Stimulated activated CD8-positive, alpha-beta memory T cell treated with anti-CD3 and anti-CD28 coated beads, Interleukin-12 subunit alpha, Interleukin-12 subunit beta, amount 100 ng/mL, for 1 hour (primary cell): ENCODE data around the gene EIF2AK3.
"Not testable (repeated sequence)": the region's sequence is repeated elsewhere in the genome, so short reads cannot be mapped to it uniquely, and the experiment has no call there.

Experiments used
- DNase-seq: peaks from one replicate; pipeline ENCODE4 v3.0.0-alpha.2; 2020; ENCODE audit warnings: low read depth

EIF2AK3 gene

DNA sequence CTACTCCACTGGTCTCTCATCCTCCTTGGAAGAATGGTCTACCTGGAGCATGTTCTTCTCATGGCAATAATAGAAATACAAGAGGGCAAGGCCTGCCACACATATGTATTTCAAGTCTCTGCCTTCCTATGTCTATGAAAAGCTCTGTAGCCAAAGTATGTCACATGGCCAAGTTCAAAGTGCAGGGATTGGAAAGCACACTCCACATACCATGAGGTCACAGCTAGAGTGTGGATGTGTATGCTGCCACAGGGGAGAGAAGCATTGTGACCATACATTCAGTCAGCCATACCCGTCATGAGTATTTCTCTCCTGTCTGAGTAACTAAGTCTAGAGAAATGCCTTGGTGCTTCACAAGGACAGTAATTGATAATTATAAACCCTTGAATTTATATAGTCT, 8.8 kb upstream of the EIF2AK3 start:
- no peak for DNase-seq

DNA sequence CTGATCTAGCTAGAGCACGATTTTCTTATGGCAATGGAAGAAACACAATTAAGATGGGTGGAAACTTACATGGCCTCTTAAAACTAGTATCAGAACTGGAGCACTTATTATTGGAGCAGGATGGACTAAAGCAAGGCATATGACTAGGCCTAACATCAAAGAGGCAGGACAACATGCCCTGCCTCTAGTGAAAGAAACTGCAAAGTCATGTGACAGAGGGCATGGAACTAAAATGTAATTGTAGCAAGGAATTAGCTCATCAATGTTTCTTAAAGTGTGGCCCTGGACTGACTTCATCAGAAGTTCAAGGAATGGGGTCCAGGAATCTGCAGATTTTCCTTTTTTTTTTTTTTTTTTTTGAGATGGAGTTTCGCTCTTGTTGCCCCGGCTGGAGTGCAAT, 5.3 kb upstream of the EIF2AK3 start:
- DNase-seq = no peak

DNA sequence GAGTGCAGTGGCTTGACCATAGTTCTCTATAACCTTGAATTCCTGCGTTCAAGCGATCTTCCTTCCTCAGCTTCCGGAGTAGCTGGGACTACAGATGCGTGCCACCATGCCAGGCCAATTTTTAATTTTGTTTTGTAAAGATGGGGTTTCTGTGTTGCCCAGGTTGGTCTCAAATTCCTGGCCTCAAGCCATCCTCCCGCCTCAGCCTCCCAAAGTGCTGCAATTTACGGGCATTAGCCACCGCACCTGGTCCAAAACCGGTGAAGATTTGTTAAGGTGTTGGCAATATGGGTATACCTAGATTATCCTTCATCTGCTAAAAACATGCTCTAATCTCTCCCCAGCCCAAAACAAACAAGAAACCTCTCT, 1.3 kb upstream of the EIF2AK3 start:
- DNase-seq = no peak

DNA sequence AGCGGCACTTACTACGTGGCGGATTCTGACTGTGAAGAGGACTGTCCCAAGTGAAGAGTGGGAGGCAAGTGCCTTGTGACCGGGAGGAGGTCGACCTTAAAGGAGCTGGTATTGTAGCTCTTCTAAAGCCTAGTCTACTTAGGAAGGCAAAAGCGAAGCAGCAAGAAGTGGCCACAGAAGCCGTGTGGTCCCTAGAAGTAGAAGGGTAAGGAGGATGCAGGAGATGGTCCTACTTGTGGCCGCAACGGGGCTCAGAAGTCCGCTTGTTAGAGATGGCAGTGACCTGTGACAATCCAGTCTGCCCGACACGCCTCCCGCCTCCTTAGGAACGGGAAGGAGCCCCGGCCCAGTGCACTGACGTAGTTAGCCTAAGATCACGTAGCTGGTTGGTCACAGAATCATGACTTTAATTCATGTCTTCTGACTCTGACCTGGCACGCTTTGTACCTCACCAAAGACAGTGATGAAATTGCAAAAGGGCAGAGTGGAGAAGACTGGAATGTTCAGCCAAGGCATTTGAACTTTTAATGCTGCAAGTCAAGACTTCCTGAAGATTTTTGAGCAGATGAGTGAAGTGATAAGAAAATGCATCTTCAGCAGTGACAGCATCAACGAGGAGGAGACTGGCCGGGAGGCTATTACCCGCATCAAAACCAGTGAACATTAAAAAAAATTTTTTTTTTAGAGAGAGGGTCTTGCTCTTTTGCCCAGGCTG, 749 bp upstream of the EIF2AK3 start:
- DNase-seq = peak; percentile 55

DNA sequence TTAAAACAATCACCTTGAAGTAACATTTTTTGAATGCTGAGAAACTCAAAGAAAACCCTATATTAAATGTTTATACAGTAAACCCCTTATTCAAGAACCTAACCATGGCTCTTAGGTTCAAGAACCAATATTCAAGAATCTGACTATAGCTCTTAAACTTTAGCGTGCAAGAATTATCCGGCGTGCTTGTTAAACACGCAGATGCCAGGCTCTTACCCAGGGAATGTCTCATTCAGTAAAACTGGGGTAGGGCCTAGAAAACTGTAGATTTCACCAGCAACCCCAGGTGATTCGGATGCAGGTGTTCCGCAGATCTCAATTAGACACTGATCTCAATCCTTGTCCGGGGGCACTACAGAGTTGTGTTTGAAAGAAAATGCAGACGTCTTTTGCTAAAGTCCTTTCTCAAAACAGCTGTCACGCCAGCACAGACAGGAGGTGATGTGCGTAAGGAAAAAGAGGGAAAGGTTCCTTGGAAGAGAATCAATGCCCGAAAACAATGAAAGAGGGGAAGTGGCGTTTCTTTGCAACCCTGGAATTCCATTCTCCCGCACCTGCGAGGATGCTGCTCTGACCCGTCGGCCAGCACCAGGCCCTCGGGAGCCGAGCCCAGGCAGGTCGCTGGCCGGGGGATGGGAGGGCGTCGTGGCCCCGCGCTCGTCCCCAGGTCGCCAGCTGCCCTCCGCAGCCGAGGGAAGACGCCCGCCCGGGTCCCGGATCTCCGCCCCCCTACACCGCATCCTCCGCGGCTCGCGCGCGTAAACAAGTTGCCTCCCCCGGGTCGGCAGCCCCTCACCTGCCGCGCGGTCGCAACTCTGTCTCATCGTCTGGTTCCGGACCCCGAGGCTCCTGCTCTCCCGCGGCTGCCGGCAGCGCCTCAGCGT, 851 bp downstream of the EIF2AK3 start:
- peak; percentile 28 for DNase-seq

DNA sequence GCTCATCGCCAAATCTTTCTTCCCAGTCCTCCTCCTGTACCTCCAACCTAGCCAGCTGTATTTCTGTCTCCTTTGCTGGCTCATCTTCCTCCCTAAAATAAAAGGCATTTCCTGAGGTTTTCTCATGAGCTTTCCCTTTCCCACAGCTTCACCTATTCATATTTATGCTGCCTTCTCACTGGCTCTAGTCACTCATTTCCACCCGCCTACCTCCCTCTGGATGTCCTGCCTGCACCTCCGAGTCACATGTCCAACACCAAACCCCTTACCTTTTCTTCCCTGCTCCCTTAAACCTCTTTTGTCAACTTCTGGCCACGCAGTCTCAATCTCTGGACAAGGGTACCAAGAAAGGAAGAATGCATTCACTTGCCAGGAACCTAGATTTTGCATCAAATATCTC, 2.8 kb downstream of the EIF2AK3 start:
- no peak for DNase-seq

DNA sequence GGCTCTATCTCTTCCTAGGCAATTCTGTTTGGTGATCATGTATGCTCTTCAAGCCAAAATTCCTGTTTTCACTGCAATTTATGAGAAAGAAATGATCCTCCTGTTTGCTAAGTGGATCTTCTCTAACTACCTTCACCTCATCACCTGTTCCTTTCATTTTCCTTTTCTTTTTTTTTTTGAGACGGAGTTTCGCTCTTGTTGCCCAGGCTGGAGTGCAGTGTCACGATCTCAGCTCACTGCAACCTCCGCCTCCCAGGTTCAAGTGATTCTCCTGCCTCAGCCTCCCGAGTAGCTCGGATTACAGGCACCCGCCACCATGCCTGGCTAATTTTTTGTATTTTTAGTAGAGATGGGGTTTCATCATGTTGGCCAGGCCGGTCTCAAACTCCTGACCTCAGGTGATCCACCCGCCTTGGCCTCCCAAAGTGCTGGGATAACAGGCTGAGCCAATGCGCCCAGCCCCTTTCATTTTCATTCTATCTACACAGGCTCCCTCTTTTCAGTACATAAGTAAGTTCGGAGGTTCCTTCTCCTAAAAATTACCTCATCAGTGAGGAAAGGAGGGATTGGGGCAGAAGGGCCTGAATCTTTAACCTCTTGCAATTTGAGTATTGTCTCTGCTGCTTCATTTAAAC, 3.3 kb downstream of the EIF2AK3 start:
- DNase-seq = not testable (repeated sequence)

DNA sequence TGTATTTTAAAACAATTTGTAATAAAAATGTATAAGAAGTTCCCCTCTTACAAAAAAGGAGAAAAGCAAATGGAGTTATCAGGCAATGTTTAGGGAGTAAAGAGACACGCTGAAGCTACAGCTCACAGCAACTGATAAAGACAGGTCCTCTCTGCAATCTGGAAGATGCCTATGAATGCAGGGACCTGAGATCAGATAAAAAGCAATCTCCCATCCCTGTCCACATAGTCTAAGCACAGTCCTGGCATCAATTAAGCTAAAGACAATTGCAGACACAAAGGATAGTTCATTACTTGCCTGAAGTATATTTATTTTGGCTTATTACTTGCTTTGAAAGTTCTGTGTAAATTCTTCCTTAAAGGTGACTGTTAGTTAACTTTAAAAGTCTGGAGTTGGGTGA, 5.0 kb downstream of the EIF2AK3 start:
- no peak for DNase-seq

DNA sequence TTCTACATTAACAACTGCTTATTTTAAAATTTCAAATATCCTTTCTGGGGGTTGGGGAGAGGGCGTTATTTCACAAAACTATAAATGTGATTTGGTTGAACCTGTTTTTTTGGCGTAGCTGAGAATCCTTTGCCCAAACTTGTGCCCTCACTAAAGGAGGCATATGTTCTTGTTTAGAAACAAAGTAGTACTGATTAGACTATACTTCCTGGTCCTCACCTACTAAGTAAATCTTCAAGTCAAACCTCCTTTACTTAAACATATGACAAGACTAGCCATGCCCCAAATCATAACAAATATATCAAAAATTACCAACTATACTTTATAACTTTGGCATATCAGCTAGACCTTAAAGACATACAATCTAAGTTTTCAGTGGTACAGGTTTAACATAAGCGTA, 5.8 kb downstream of the EIF2AK3 start:
- DNase-seq = no peak

DNA sequence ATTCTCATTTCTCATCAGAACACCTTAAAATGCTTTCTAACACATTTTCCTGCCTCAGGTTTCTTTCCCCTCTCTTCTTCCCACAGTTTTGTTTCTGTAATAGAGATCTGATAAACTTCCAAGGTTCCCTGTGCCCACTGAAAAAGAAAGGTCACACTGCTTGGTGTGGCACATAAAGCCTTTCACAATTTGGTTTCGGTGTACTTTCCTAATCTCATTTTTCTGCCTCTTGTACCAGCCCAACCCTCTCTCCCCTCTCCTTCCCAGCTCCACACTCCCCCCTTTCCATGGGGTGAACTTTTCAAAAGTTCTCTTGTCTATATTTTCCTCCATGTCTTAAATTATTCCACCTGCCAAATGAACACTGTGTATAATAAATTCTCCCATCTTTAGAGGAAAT, 7.2 kb downstream of the EIF2AK3 start:
- no peak for DNase-seq

DNA sequence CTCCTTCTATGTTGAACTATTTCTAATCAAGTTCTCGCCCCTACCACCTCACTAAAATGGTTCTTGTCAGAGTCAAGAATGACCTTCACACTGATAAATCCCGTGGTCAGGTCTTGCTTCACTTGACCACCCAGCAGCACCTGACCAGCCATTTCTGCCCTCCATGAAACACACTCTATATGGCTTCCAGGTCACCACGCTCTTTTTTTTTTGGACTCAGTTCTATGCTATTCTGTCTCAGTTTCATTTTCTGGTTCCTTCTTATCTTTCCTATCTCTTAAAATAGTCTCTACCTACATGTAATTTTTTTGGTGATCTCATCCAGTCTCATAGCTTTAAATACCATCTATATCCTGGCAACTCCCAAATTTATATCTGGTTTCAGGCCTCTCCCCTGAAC, 11.4 kb downstream of the EIF2AK3 start:
- DNase-seq = no peak

DNA sequence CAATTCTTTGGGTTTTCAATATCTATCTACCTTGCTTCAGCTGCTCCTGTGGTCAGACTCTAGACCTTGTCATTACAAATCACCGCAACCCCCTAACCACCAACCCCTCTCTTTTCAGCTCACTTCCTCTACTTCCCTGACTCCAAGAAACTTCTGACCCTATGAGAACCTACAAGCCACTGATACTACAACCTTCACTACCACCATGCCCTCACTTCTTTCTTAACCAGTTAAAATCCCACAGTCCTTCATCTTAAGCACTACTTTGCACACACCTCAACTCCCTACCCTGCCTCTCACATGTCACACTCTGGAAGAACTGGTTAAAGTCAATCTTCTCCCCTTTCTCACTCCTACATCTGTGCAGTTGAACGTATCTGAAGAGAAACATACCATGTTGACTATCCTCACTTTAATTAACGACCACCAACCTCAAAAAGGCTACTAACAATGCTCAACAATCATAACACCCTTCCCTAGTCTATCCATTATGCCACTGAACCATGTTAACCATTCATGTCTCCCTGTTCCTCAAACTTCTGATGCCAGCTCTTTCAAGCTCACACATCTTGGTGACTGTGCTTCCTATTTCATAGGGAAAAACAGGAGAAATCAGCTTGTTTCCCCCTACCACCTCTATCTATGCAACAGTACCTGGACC, 12.6 kb downstream of the EIF2AK3 start:
- no peak for DNase-seq

DNA sequence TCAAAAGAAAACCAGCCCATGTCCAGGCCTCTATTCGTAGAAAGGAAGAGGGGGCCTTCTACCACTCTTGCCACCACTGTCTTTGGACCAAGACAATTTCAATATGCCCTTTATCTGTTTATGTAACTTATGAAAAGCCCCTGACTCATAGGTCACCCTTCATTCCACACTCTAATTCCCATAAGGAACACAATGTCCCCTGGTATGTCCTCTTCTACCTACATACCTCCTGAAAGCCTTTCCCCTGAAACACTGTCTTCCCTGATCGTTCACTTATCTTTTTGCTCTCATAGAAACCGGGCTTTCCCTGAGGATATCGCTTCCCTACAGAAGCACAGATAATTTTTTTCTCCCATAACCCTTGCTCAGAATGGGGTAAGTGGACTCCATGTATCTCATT, 13.3 kb downstream of the EIF2AK3 start:
- no peak for DNase-seq

DNA sequence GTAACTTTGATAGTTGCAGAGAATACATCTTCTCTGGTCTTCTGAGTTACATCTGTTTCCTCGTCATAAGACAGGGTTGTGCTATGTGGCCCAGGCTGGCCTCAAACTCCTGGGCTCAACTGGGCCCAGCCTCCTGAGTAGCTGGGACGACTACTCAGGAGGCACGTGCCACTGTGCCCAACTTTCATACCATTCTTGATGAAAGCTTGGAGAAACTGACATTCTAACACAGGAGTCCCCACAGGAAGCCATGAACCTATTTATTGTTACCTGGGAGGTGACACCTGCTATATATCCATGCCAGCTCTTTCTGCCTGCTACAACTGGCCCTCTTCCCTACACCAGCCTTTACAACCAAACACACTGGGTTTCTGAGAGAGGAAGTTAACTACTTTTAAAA, 19.1 kb downstream of the EIF2AK3 start:
- DNase-seq = no peak

DNA sequence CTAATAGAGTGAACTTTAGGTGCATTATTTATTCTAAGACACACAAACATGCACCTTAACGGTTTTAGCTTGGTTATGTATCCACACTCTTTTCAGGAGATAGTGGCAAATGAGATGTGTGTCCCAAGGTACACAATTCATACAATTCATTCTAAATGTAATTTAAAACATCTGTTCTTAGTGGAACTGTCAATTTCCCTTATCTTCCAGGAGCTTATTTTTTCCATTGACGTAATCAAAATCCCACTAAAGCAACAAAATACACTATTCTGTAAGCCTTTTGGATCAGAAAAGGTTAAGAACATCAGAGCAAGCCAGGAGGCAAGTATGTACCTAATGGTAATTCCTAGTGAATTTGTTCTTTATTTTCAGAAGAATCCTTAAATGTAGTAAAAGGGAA, 19.8 kb downstream of the EIF2AK3 start:
- no peak for DNase-seq

DNA sequence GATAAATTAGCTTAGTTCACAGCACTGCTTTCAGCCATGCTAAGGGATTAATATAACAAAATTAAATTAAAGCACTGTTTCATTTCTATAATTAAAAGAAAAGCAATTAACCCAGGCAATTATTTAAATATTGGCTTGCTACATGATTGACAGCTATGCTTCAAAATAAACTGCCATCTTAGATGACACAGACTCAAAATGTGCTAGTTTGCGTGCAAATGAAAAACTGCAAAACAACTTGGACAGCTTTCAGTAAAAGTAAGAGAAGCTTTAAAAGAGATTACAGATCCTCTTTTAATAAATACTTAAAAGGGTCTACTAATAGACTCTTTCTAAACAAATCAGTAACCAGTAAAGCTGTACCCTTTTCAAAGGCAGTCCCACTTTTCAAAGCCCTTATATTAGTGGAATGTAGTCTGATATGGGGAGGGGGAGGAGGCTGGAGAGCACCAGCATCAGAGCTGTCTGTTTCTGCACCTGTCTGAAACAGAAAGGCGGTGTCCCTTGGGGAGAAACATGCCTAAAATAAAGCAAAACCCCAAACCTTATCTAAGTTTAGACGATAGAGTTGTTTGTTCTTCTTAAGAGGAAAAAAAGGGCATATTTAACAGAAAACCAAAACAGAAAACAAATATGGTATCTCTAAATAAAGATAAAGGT, 20.8 kb downstream of the EIF2AK3 start:
- DNase-seq = no peak

DNA sequence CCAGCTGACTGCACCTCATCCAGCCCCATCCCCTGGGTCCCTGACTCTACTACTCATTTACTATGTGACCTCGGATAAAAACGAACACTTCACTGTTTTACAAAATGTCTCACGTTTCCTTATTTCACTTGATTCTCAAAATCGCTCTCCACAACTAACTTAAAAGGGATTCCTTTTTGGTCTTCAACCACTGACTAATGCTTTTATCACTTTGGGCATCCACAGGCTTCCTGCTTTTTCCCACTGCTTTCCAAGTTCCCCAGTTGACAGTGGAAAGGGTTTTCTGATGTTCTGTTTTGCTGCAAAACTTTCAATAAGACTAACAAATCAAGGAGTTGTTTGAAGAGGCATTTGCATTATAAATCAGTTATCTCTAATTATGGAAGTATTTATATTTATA, 24.1 kb downstream of the EIF2AK3 start:
- no peak for DNase-seq

DNA sequence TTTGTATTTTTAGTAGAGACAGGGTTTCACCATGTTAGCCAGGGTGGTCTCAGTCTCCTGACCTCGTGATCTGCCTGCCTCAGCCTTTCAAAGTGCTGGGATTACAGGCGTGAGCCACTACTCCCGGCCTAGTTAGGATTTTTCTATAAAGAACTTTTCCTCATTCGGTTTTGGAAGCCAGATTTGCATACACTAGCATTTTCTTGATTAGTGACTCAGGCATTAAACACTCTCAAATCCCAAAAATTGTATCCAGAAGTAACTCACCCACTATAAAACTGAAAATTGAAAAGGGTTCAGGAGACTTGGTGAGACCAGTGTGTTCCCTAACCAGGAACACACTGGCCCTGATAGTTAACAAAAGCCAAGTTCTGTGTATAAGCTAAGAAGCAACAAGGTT, 25.2 kb downstream of the EIF2AK3 start:
- no peak for DNase-seq

DNA sequence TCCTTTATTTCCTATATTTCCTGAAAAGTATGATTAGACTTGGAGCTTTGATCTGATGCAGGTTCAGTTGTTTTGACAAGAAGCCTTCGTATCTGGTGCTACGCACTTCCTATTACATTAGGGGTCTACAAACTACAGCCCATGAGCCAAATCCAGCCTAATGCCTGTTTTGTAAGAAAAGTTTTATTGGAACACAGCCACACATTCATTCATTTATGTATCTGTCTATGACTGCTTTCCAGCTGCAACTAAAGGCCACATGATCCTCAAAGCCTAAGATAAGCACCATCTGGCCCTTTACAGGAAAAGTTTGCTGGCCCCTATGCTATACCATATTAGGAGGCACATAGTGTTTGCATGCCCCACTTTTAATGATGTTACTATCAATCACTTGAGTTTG, 26.0 kb downstream of the EIF2AK3 start:
- no peak for DNase-seq

DNA sequence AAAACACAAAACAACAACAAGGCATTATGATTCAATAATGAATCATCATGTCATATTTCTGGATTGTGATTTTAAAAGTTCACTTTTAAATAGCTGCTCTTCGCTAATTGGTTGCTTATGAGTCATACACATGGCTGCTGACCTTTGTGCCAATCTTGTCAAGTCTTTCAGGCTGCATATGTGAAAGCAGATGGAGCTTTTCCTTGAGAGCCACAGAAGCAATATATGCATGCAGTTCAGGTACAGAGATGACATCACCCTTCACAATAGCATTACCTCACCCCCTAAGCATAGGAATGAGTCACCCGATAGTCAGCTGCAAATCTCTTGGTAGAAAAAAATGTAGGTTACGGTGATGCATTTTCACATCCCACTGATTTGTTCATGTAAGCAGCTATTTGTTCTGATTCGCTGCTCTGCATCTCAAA, 27.2 kb downstream of the EIF2AK3 start:
- DNase-seq = peak; percentile 6

DNA sequence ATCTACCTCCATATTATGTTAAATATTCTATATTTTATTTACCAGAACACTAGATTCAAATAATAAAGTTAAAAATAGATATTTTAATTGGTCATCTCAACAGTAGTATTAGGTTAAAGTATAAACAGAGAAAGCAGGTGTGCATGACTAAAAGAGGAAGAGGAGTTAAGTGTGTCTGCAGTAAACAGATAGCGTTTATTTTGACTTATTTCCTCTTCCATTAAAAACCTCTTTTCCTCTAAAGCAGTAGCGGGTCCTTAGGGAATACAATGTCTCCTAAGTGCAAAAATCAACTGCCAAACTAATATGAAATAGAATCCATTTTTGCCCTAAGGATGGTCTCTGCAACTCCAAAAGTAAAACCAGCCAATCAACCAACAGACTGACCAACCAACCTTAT, 27.7 kb downstream of the EIF2AK3 start:
- no peak for DNase-seq

DNA sequence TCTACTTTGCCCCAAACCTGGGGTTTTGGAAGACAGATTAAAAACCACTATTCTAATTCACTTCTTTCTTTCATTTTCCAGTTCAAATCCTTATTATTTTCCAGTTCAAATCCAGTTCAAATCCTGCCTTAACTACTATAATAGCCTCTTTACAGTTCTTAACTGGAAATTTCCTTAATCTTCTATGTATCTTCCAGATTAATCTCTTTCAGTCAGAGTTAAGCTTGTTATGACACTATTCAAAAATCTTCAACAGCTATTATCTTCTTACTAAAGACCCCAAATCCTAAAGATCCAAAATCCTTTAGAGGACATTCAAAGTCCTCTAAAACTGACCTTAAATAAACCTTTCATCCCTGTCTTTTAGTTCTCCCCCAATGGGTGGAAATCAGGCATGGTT, 30.1 kb downstream of the EIF2AK3 start:
- no peak for DNase-seq
